CD4-positive, alpha-beta T cell treated with Interleukin-12 subunit alpha and Interleukin-12 subunit beta, for 1 hour (primary cell): ENCODE data around the gene DYNLT5.
"Not testable (repeated sequence)": the region's sequence is repeated elsewhere in the genome, so short reads cannot be mapped to it uniquely, and the experiment has no call there.

Source experiments
- DNase-seq: peaks from one replicate; pipeline ENCODE4 v3.0.0-alpha.2; 2020

Gene DYNLT5, protein sequence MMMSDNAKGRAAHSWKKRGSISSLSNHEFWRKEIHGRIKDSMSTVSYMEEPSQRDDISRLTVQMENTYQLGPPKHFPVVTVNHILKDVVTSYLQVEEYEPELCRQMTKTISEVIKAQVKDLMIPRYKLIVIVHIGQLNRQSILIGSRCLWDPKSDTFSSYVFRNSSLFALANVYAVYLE

DNA sequence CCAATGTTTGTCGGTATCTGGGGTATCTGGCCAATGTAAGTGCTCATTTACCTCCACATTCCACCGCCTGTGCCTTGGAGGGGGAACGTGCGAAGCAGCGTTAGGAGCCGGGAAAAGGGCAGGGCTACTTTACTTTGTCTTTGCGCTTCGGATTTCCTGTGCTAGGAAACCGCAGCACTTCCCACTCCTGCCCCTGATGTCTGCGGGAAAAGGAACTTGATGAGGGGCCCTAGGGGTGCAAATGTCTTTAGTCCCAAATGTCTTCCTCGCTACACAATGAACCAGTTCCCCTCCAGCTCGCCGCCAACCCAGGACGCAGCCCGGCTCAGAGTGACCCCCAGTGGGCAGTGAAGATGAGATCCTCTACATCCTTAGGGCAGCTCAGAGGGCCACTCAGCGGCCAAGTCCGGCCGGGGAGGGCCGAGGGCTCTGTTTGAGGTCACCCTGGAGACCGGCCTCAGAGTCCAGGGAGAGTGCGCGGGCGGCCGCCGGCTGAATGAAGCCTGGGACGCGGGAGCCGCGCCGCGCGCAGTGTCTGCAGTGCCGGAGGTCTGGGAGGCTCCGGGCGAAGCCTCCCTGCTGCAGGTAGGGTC is at the start of gene DYNLT5:
Gene DYNLT5 (plus strand): TSS at position 460 of the 593 bp plus-strand sequence. CDS start 2,200 bp downstream, outside the sequence.
- no peak for DNase-seq

GRCh38 chr1:66704177-66704875 is 47.9 kb upstream of the DYNLT5 start:
- DNase-seq = no peak

GRCh38 chr1:66705110-66705509 is 47.1 kb upstream of the DYNLT5 start:
- DNase-seq = no peak

DNA sequence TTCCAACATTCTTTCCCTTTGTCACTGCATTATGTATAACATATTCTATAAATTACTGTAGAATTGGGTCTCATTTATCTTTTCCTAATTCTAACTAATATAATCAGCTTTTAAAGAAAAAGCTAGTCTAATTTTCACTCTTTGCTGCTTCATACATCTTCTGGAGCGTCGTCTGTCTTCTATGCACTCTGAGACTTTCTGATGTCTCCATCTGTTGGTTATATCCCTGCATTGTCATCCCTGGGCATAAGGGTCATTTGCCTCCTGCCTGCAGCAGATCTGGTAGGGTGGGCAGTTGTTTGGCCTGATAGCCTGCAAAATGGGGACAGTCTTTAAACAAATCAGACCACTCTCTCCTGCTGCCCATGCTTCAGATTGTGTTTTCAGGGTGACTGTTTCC is 40.8 kb upstream of the DYNLT5 start:
- no peak for DNase-seq

GRCh38 chr1:66712839-66713238 is 39.4 kb upstream of the DYNLT5 start:
- no peak for DNase-seq

GRCh38 chr1:66723985-66724384 is 28.3 kb upstream of the DYNLT5 start:
- no peak for DNase-seq

GRCh38 chr1:66725885-66726665 is 26.2 kb upstream of the DYNLT5 start:
- DNase-seq = peak; percentile 63

DNA sequence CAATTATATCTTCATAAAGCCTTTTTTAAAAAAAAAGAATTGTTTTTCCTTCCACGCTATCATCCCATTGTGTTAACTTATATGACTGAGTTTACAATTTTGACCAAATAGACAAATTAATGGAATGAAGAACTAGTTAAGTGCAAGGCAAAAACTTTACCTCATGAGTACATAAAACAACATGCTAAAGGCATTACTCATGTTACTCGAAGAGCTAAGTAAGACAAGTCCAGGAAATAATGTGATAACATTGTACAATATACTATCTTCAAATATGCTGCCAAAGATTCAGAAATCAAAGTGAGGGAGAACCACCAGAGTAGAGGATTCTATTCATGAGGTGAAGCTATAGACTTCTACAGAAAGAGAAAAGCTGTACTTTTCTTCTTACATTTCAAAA is 24.2 kb upstream of the DYNLT5 start:
- no peak for DNase-seq

DNA sequence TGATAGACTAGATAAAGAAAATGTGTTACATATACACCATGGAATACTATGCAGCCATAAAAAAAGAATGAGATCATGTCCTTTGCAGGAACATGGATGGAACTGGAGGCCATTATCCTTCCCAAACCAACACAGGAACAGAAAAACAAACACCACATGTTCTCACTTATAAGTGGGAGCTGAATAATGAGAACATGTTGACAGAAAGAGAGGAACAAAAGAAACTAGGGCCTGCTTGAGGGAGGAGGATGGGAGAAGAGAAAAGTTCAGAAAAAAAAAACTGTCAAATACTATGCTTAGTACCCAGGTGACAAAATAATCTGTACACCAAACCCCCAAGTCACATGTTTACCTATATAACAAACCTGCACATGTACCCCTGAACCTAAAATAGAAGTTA is 23.5 kb upstream of the DYNLT5 start:
- DNase-seq = not testable (repeated sequence)

GRCh38 chr1:66729119-66729518 is 23.1 kb upstream of the DYNLT5 start:
- DNase-seq = no peak

- no peak for DNase-seq
Observed at GRCh38 chr1:66729523-66729922, 22.7 kb upstream of the DYNLT5 start.

- no peak for DNase-seq
Observed at GRCh38 chr1:66730462-66730861, 21.8 kb upstream of the DYNLT5 start.

GRCh38 chr1:66731170-66731865 is 20.9 kb upstream of the DYNLT5 start:
- DNase-seq = no peak

DNA sequence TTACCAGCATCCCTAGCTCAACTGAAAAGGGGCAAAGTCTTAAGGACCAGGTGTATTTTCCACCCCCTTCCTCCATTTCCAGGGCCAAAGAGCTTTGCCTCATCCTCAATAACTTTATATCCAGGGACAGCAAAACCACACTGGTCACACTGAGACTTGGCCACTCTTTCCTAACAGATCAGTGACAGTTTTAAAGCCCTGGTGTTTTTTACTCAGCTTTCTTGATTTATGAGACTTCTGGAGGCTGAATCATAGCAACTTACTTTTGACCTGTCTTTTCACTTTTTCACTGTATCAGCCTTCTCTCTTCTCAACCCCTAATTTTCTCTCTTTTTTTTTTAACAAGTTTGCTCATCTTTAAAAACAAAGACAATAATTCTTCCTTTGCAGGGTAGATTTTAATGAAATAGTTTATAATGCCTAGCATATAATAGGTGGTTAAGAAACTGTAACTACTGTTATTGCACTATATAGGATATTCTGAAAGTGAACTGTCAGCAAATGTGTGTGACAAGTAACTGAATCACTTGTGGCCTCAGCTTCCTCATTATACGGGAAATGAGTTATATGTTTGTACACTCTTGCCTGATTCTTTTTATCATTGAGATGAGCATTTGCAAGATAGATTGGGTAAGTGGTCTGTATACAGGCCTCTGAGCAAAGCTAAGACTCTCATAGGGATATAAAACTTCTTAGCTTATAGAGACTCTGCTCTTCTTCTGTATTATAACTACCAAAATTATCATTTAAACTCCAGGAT is 19.7 kb upstream of the DYNLT5 start:
- no peak for DNase-seq

GRCh38 chr1:66733348-66734017 is 18.8 kb upstream of the DYNLT5 start:
- no peak for DNase-seq

DNA sequence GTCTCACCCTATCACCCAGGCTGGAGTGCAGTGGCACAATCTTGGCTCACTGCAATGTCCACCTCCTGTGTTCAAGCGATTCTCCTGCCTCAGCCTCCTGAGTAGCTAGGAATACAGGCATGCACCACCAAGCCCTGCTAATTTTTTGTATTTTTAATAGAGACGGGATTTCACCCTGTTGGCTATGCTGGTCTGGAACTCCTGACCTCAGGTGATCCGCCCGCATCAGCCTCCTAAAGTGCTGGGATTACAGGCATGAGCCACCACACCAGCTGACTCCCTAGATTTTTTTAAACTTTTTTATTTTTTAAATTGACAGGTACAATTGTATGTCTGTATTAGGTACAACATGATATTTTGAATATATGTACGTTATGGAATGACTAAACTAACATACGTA is 17.7 kb upstream of the DYNLT5 start:
- DNase-seq = not testable (repeated sequence)

- DNase-seq = no peak
Observed at GRCh38 chr1:66737836-66738235, 14.4 kb upstream of the DYNLT5 start.

- DNase-seq = no peak
Observed at GRCh38 chr1:66739401-66740157, 12.7 kb upstream of the DYNLT5 start.

DNA sequence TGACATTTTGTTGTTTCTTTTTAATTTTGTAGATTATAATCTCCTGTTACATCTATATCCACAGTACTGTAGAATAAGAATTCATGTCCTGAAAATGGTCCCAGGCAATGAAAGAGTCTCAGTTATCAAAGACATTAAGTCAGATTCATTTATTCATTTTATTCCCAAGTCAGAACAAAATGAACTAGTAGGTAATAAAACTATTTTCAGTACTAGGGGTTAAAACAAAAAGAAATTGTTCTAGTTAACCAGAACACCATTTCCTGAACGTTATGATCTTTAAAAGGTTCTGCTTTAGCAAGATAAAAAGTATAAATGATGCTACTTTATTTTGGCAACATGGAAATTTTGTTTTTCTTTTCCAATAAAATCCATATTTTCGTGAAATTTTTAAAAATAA is 6.8 kb upstream of the DYNLT5 start:
- no peak for DNase-seq

GRCh38 chr1:66747501-66747900 is 4.8 kb upstream of the DYNLT5 start:
- DNase-seq = no peak

- DNase-seq = no peak
Observed at GRCh38 chr1:66750577-66750976, 1.7 kb upstream of the DYNLT5 start.
